A673 (cell line): ENCODE results near the gene RAPGEF5. TPM values are rescaled to one million over a fixed set of nuclear protein-coding genes. Genes with fewer than 3 reads are reported as not detected.

Experiments
- BruUV-seq: library from RNA; stranded (reverse); fragments of 400-500 nt; replicated peaks from 2 replicates; lab custom pipeline; 2021; lab: Mats Ljungman, UMichigan
- CTCF ChIA-PET: fragments of 300-600 bp; sonication (Branson Sonifier 250); formaldehyde crosslinking; loops from one replicate; lab custom pipeline; 2022; ENCODE audit warnings: antibody characterized with exemption; lab: Charles Lee
- POLR2A ChIA-PET: fragments of 300-600 bp; sonication (Branson Sonifier 250); formaldehyde crosslinking; loops from one replicate; lab custom pipeline; 2022; ENCODE audit warnings: antibody characterized with exemption; ENCODE audit not compliant: low non-redundant PET; lab: Charles Lee
- DNase-seq: peaks from one replicate; pipeline ENCODE4 v3.0.0-alpha.2; 2015; ENCODE audit warnings: low spot score
- H3K27ac ChIP-seq: fragments of 200-600 bp; sonication (generic); 2 replicates; pipeline ENCODE4 v1.5.1; 2016; ENCODE audit warnings: mixed run types, low read depth, mild to moderate bottlenecking, mixed read lengths, antibody characterized with exemption, low read length; ENCODE audit not compliant: poor library complexity, severe bottlenecking
- H3K27me3 ChIP-seq: fragments of 200-600 bp; sonication (generic); replicated peaks from 2 replicates; pipeline ENCODE4 v1.6.1; 2017; ENCODE audit warnings: mixed run types, low read depth, mild to moderate bottlenecking, mixed read lengths, antibody characterized with exemption, low read length; ENCODE audit not compliant: insufficient read depth, poor library complexity
- H3K36me3 ChIP-seq: fragments of 200-600 bp; sonication (generic); 2 replicates; pipeline ENCODE4 v1.6.1; 2016; ENCODE audit warnings: mixed run types, mild to moderate bottlenecking, mixed read lengths, antibody characterized with exemption, low read length; ENCODE audit not compliant: insufficient read depth, poor library complexity, severe bottlenecking
- H3K4me1 ChIP-seq: fragments of 200-600 bp; sonication (generic); 2 replicates; pipeline ENCODE4 v1.6.1; 2017; ENCODE audit warnings: mixed run types, mild to moderate bottlenecking, mixed read lengths, antibody characterized with exemption, low read length; ENCODE audit not compliant: insufficient read depth, poor library complexity, severe bottlenecking
- H3K4me3 ChIP-seq: fragments of 200-600 bp; sonication (generic); 2 replicates; pipeline ENCODE4 v1.5.1; 2016; ENCODE audit warnings: low read depth, mixed run types, mild to moderate bottlenecking, mixed read lengths, low read length; ENCODE audit not compliant: poor library complexity, severe bottlenecking
- H3K9me3 ChIP-seq: fragments of 200-600 bp; sonication (generic); 2 replicates; pipeline ENCODE4 v1.6.1; 2016; ENCODE audit warnings: mixed run types, low read depth, mild to moderate bottlenecking, mixed read lengths, antibody characterized with exemption, low read length; ENCODE audit not compliant: poor library complexity, severe bottlenecking
- CTCF ChIP-seq: fragments of 300-800, 200-600 bp; sonication (generic); conservative IDR thresholded peaks from 2 replicates; pipeline ENCODE4 v1.5.1; 2017; ENCODE audit warnings: low read depth, mild to moderate bottlenecking, antibody characterized with exemption, low read length, moderate library complexity, mixed read lengths
- EZH2 ChIP-seq: fragments of 200-600 bp; sonication (generic); IDR thresholded peaks from 2 replicates; pipeline ENCODE4 v1.6.1; 2017; ENCODE audit warnings: borderline replicate concordance, low read depth, mild to moderate bottlenecking, mixed read lengths, antibody characterized with exemption, low read length; ENCODE audit not compliant: poor library complexity, severe bottlenecking
- intact Hi-C: fragments of 100-400 bp; cut with micrococcal nuclease; formaldehyde crosslinking; loops from one replicate; pipeline ENCODE4 v1.10.0; 2022; ENCODE audit not compliant: unreplicated experiment
- total RNA-seq: library from RNA; stranded (reverse); gene quantifications from 2 replicates; pipeline ENCODE4 v1.2.3, GENCODE V29; 2021

RAPGEF5 gene
- total RNA-seq, 1 experiment from 2014 or later, result 10.7 TPM

DNA sequence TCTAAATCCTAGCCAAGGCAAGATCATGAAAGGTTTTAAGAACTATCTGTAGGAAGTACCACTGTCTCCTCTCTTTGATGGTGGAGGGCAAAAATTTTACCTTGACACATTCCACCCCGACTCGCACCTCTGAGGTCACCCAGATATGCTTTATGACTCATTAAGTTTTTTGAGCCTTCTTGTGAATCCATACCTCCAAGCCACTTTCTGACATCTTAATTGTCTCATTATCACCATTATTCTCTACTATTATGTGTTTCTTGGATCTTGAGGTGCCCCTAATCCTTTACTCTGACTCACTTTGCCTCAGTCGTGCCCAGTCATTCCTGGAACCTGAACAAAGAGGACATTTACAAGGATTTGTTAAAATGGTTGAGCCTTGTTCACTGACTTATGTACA is 146.6 kb downstream of the RAPGEF5 start:
- BruUV-seq, result no TSS peak
- CTCF ChIA-PET, result no interaction called here
- TF ChIP-seq EZH2 (no peak), CTCF (no peak)
- Histone ChIP-seq H3K27me3 (no peaks in the 10 kb centered on the region), H3K36me3 (no peaks in the 10 kb centered on the region), H3K9me3 (no peaks in the 10 kb centered on the region), H3K4me3 (no peak overlapping the region), H3K27ac (no peak overlapping the region), H3K4me1 (peaks cover 22% of the 10 kb centered on the region)
- no peak for DNase-seq
- POLR2A ChIA-PET, result no interaction called here
- intact Hi-C loops, result no loop called here

DNA sequence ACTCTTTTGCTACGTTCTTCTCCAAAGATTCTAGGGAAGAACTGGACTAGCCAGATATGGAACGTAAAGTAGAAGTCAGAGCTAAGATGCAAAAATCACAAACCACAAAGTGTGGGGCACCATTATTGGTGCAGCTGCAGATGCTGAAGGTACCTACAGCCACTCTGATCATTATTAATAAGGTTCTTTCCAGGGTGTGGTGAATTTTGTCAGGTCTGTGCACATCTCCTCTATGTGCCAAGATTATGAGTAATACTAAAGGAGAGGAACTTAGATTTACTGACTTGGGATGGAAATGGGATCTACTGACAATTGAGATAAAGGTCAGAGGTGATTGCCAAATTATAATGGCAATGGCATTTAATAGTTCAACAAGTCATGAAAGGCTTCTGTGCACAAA is 148.2 kb downstream of the RAPGEF5 start:
- Histone ChIP-seq H3K27ac (no peak overlapping the region), H3K4me1 (peaks cover 18% of the 10 kb centered on the region), H3K4me3 (no peak overlapping the region), H3K27me3 (no peaks in the 10 kb centered on the region), H3K36me3 (no peaks in the 10 kb centered on the region), H3K9me3 (no peaks in the 10 kb centered on the region)
- TF ChIP-seq CTCF, result no peak
- POLR2A ChIA-PET, result no interaction called here
- CTCF ChIA-PET, result no interaction called here
- DNase-seq, result no peak
- intact Hi-C loops, result no loop called here
- no TSS peak for BruUV-seq

DNA sequence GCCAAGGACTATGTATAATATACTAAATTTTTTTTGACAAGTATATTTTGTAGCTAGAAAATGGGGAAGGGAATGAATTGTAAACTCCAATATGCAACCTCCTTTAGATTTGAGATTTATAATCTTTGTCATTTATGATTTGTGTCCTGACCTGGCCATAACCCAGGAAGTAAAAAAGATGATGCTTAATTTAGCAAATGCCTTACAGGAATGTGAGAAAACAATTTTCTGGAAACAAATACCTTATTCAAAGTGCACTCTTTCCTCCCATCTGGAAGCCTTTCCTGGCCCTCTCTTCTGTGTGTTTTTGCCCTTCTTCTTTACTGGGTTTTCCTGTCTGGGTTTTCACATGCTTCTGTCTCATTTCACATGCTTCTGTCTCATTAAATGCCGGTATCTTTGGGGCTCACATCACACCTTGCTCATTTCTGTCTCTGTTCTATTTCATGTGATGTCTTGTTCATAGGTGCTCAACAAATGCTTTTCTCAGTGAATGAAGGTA is 149.2 kb downstream of the RAPGEF5 start:
- no TSS peak for BruUV-seq
- no peak overlapping the region for H3K27ac ChIP-seq
- no peak for DNase-seq
- ChIA-PET CTCF (no interaction called here), POLR2A (interaction anchor here (0.6 kb wide), 1 partner anchor 106 kb away, joined by 3 read pairs; no protein-coding TSS in a partner anchor)
- TF ChIP-seq EZH2 (no peak), CTCF (no peak)
- intact Hi-C loops, result no loop called here
- H3K9me3 ChIP-seq, result no peaks in the 10 kb centered on the region
- H3K27me3 ChIP-seq, result no peaks in the 10 kb centered on the region
- H3K4me1 ChIP-seq, result peaks cover 16% of the 10 kb centered on the region
- no peaks in the 10 kb centered on the region for H3K36me3 ChIP-seq
- H3K4me3 ChIP-seq, result no peak overlapping the region
